SJCRH30 (cell line): Measurements from ENCODE around the gene FOXB1. TPM values are rescaled to one million over a fixed set of nuclear protein-coding genes. Genes with fewer than 3 reads are reported as not detected.

ENCODE experiments used
- DNase-seq, 2 experiments: peaks; one replicate each; pipeline ENCODE4 v3.0.0-alpha.2; 2015 to 2020
- H3K27ac ChIP-seq: fragments of 250-450 bp; sonication (Bioruptor Pico); 2 replicates; pipeline ENCODE4 v1.5.1; 2020; ENCODE audit warnings: mild to moderate bottlenecking, moderate library complexity
- H3K27me3 ChIP-seq: fragments of 250-450 bp; sonication (Bioruptor Pico); 2 replicates; pipeline ENCODE4 v1.5.1; 2020; ENCODE audit warnings: mild to moderate bottlenecking, moderate library complexity
- H3K36me3 ChIP-seq: fragments of 250-450 bp; sonication (Bioruptor Pico); 2 replicates; pipeline ENCODE4 v1.5.1; 2020; ENCODE audit warnings: mild to moderate bottlenecking, moderate library complexity
- H3K4me1 ChIP-seq: fragments of 250-450 bp; sonication (Bioruptor Pico); 2 replicates; pipeline ENCODE4 v1.5.1; 2020; ENCODE audit warnings: mild to moderate bottlenecking, moderate library complexity
- H3K4me3 ChIP-seq: fragments of 250-450 bp; sonication (Bioruptor Pico); 2 replicates; pipeline ENCODE4 v1.5.1; 2020; ENCODE audit warnings: mild to moderate bottlenecking, moderate library complexity
- H3K9me3 ChIP-seq: fragments of 250-450 bp; sonication (Bioruptor Pico); replicated peaks from 2 replicates; pipeline ENCODE4 v1.5.1; 2020; ENCODE audit warnings: mild to moderate bottlenecking, moderate library complexity
- total RNA-seq: library from RNA; depleted of rRNA; stranded (reverse); fragments of >200 nt; shearing (Covaris generic); gene quantifications from 2 replicates; pipeline ENCODE4 v1.2.3, GENCODE V29; 2014; rRNA removed

The FOXB1 gene
- total RNA-seq: 0.51 and 0.76 TPM in 2 replicates

- Histone ChIP-seq H3K9me3 (no peaks in the 10 kb centered on the region), H3K36me3 (no peaks in the 10 kb centered on the region), H3K4me1 (peaks cover 18% of the 10 kb centered on the region; the same call in 1 of the 2 replicates), H3K27me3 (peaks cover 24% of the 10 kb centered on the region), H3K4me3 (peak within 1 kb of the TSS; percentile 63), H3K27ac (no peak within 1 kb of the TSS)
- DNase-seq: peak; percentile 40 to 64
These were observed at the start of gene FOXB1 for GRCh38 chr15:60004009-60004845. Gene FOXB1, plus strand, starts transcription at chr15:60004311. Its CDS starts 653 bp downstream, at chr15:60004964.

DNA sequence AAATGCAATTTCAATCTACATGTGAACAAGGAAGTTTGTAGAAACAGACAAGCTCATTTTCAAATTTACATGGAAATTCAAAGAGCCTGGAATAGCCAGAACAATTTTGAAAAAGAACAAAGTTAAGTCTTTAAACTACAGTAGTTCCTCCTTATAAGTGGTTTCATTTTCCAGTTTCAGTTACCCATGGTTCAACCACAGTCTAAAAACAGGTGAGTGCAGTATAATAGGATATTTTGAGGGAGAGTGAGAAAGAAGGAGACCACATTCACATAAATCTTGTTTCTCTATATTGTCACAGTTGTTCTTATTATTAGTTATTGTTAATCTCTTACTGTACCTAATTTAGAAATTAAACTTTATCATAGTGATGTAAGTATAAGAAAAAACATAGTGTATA lies 45.8 kb upstream of the FOXB1 start:
- Histone ChIP-seq H3K4me3 (no peak overlapping the region), H3K27ac (no peak overlapping the region), H3K9me3 (peaks cover 2% of the 10 kb centered on the region), H3K36me3 (no peaks in the 10 kb centered on the region), H3K27me3 (no peaks in the 10 kb centered on the region), H3K4me1 (no peaks in the 10 kb centered on the region)
- DNase-seq: no peak

GRCh38 chr15:59960318-59960717 lies 43.8 kb upstream of the FOXB1 start:
- Histone ChIP-seq H3K9me3 (peaks cover 2% of the 10 kb centered on the region), H3K27ac (no peak overlapping the region), H3K4me1 (no peaks in the 10 kb centered on the region), H3K27me3 (no peaks in the 10 kb centered on the region), H3K4me3 (no peak overlapping the region), H3K36me3 (no peaks in the 10 kb centered on the region)
- DNase-seq: no peak

GRCh38 chr15:59963322-59963721 lies 40.8 kb upstream of the FOXB1 start:
- Histone ChIP-seq H3K9me3 (peaks cover 2% of the 10 kb centered on the region; the same call in 1 of the 2 replicates), H3K4me1 (no peaks in the 10 kb centered on the region), H3K27ac (no peak overlapping the region), H3K27me3 (no peaks in the 10 kb centered on the region), H3K36me3 (no peaks in the 10 kb centered on the region), H3K4me3 (no peak overlapping the region)
- no peak for DNase-seq

DNA sequence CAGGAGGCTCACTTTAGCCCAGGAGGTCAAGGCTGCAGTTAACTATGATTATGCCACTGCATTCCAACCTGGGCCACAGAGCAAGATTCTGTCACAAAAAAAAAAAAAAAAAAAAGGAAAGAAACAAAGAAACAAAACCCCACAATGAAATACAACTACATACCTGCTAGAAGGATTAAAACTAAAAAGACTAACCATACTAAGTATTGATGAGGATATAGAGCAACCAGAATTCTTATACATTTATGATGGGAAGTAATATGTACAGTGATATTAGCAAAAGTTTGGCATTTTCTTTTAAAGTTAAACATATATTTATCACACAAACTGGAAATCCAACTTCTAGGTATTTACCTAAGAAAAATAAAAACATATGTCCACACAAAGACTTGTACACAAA lies 40.2 kb upstream of the FOXB1 start:
- no peak for DNase-seq
- Histone ChIP-seq H3K4me3 (no peak overlapping the region), H3K9me3 (peaks cover 2% of the 10 kb centered on the region; the same call in 1 of the 2 replicates), H3K27me3 (no peaks in the 10 kb centered on the region), H3K27ac (no peak overlapping the region), H3K36me3 (no peaks in the 10 kb centered on the region), H3K4me1 (no peaks in the 10 kb centered on the region)

- no peak overlapping the region for H3K27ac ChIP-seq
- H3K36me3 ChIP-seq: no peaks in the 10 kb centered on the region
- no peak overlapping the region for H3K4me3 ChIP-seq
- peaks cover under 1% of the 10 kb centered on the region; the same call in 1 of the 2 replicates for H3K9me3 ChIP-seq
- no peaks in the 10 kb centered on the region for H3K4me1 ChIP-seq
- no peak for DNase-seq
- H3K27me3 ChIP-seq: no peaks in the 10 kb centered on the region
These were observed 38.4 kb upstream of the FOXB1 start for GRCh38 chr15:59965741-59966140.

- no peak for DNase-seq
- H3K4me3 ChIP-seq: no peak overlapping the region
- H3K4me1 ChIP-seq: no peaks in the 10 kb centered on the region
- no peaks in the 10 kb centered on the region for H3K27me3 ChIP-seq
- H3K36me3 ChIP-seq: no peaks in the 10 kb centered on the region
- H3K27ac ChIP-seq: no peak overlapping the region
- H3K9me3 ChIP-seq: no peaks in the 10 kb centered on the region
These were observed 37.8 kb upstream of the FOXB1 start for GRCh38 chr15:59966262-59966661.

- no peaks in the 10 kb centered on the region for H3K4me1 ChIP-seq
- DNase-seq: no peak
- no peak overlapping the region for H3K27ac ChIP-seq
- no peak overlapping the region for H3K4me3 ChIP-seq
- H3K36me3 ChIP-seq: no peaks in the 10 kb centered on the region
- H3K9me3 ChIP-seq: no peaks in the 10 kb centered on the region
- H3K27me3 ChIP-seq: no peaks in the 10 kb centered on the region
These were observed 35.8 kb upstream of the FOXB1 start for GRCh38 chr15:59968314-59968713.

GRCh38 chr15:59972241-59972640 lies 31.9 kb upstream of the FOXB1 start:
- Histone ChIP-seq H3K27me3 (no peaks in the 10 kb centered on the region), H3K9me3 (no peaks in the 10 kb centered on the region), H3K36me3 (no peaks in the 10 kb centered on the region), H3K27ac (no peak overlapping the region), H3K4me3 (no peak overlapping the region), H3K4me1 (no peaks in the 10 kb centered on the region)
- no peak for DNase-seq

GRCh38 chr15:59976480-59977271 lies 27.4 kb upstream of the FOXB1 start:
- Histone ChIP-seq H3K27me3 (no peaks in the 10 kb centered on the region), H3K4me1 (no peaks in the 10 kb centered on the region), H3K9me3 (no peaks in the 10 kb centered on the region), H3K36me3 (no peaks in the 10 kb centered on the region), H3K27ac (no peak overlapping the region), H3K4me3 (no peak overlapping the region)
- DNase-seq: no peak

GRCh38 chr15:59991834-59992233 lies 12.3 kb upstream of the FOXB1 start:
- Histone ChIP-seq H3K27me3 (no peaks in the 10 kb centered on the region), H3K9me3 (no peaks in the 10 kb centered on the region), H3K4me3 (no peak overlapping the region), H3K27ac (no peak overlapping the region), H3K36me3 (no peaks in the 10 kb centered on the region), H3K4me1 (no peaks in the 10 kb centered on the region)
- no peak for DNase-seq

DNA sequence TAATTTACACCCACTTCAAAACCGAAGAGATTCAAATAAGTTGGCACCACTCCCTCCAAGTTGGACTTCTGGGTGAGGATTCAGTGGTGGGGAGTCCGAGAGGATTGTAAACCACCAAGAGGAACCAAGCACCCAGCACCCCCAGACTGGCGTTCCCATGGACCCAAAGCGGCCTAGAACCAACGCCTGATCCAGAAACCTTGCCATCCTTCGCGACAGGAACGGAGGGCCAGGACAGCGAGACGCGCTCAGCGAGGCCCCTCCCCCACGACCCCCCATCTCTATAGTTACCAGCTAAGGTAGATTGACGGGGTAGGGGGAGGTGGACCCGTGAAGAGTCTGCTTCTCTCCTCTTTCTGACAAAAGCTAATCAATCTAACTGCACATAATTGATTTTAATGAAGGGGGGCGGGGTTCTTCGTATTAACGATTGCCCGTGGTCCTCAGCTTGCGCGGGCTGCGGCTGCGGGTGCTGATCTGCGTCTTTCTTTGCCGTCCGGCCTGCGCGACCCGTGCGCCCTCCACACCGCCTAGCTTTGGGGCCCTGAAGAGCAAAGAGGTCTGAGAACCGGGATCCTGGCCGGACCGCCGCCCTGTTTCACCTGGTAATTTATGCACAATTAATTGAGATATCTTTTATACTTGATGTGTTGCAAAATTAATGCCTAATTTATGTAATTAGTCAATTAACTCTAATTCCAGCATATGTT lies 10.9 kb upstream of the FOXB1 start:
- Histone ChIP-seq H3K9me3 (no peaks in the 10 kb centered on the region), H3K4me3 (no peak overlapping the region), H3K4me1 (peaks cover 5% of the 10 kb centered on the region), H3K27me3 (no peaks in the 10 kb centered on the region), H3K27ac (no peak overlapping the region), H3K36me3 (no peaks in the 10 kb centered on the region)
- no peak for DNase-seq

DNA sequence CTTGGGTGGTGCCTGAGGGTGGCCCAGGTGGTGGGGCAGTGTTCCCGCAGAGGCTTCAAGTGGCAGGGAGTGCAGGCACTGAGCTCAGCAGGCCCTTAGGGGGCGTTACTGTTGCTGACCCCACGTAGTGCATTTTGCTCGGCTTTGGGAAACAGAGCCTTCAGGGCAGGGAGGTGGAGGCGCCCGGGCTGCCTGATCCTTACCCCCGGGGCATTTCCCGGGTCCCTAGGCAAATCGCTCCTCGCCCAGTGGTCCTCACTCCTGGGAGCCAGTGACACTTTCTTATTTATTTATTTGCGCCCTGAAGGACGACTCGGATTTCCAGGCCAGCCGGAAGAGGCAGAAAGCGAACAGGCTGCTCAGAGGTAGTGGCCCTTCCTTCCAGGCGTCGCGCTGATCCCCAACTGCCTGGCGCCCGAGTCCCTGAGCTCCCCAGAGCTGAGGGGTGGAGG lies 10.1 kb upstream of the FOXB1 start:
- Histone ChIP-seq H3K9me3 (no peaks in the 10 kb centered on the region), H3K27ac (no peak overlapping the region), H3K4me1 (peaks cover 13% of the 10 kb centered on the region), H3K4me3 (no peak overlapping the region), H3K36me3 (no peaks in the 10 kb centered on the region), H3K27me3 (no peaks in the 10 kb centered on the region)
- DNase-seq: no peak

DNA sequence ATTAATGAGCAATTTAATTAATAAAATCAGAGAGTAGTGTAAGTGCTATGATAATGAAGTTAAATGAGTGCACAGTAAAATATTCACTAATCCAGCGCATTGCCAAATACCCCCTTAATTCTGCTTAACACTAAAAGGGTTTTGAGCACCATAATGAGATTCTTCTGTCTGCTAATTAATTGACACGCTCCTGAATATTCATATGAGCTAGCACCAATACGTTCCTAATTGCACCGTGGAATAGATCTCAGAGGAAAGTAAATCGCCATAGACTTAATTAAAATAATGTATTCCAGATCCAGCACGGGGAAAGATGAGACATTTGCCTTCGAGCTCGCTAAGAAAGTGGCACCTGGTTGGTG lies 9.6 kb upstream of the FOXB1 start:
- H3K27me3 ChIP-seq: no peaks in the 10 kb centered on the region
- no peak for DNase-seq
- no peak overlapping the region for H3K27ac ChIP-seq
- no peaks in the 10 kb centered on the region for H3K9me3 ChIP-seq
- no peak overlapping the region for H3K4me3 ChIP-seq
- peaks cover 18% of the 10 kb centered on the region for H3K4me1 ChIP-seq
- no peaks in the 10 kb centered on the region for H3K36me3 ChIP-seq
